Measurements from ENCODE around the gene NDST3. TPM values are rescaled to one million over a fixed set of nuclear protein-coding genes. Genes with fewer than 3 reads are reported as not detected.

Gene NDST3
- total and polyA plus RNA-seq, 2 donors from 2014 or later, result 0.09 to 0.22 TPM

- DNase-seq (no peak), FAIRE-seq (no peak)
- no peak overlapping the region for H3K4me3 ChIP-seq (ENCODE audit: low read length in 3 of 3)
- no peak for TF ChIP-seq CTCF (IDR thresholded peaks at IDR 0.05; ENCODE audit: borderline replicate concordance, extremely low read depth, insufficient read depth)
- no peaks in the 10 kb centered on the region for H3K27me3 ChIP-seq (ENCODE audit: control insufficient read depth, insufficient read depth, low read length)
- H3K36me3 ChIP-seq (ENCODE audit: control insufficient read depth in 2 of 3, insufficient read depth in 3 of 3, low read length in 3 of 3), result no peaks in the 10 kb centered on the region
- intact Hi-C loops (cut with DNase I), result no loop called here
- no peaks in the 10 kb centered on the region for H3K9me3 ChIP-seq (ENCODE audit: control insufficient read depth in 2 of 3, insufficient read depth in 1 of 3, low read length in 3 of 3)
- H3K27ac ChIP-seq (ENCODE audit: low read depth in 2 of 2, low read length in 2 of 2), result no peak overlapping the region
- H3K9ac ChIP-seq (ENCODE audit: low read length in 3 of 3), result no peak overlapping the region
- no peaks in the 10 kb centered on the region for H3K4me1 ChIP-seq (ENCODE audit: control insufficient read depth in 2 of 3, insufficient read depth in 2 of 3, low read depth in 1 of 3, low read length in 3 of 3)
Measured at GRCh38 chr4:117996891-117997290, 37.4 kb upstream of the NDST3 start.

- no peak for TF ChIP-seq CTCF (IDR thresholded peaks at IDR 0.05; ENCODE audit: borderline replicate concordance, extremely low read depth, insufficient read depth)
- no peaks in the 10 kb centered on the region for H3K9me3 ChIP-seq (ENCODE audit: control insufficient read depth in 2 of 3, insufficient read depth in 1 of 3, low read length in 3 of 3)
- no peaks in the 10 kb centered on the region for H3K36me3 ChIP-seq (ENCODE audit: control insufficient read depth in 2 of 3, insufficient read depth in 3 of 3, low read length in 3 of 3)
- FAIRE-seq, result no peak
- no peak overlapping the region for H3K4me3 ChIP-seq (ENCODE audit: low read length in 3 of 3)
- H3K27ac ChIP-seq (ENCODE audit: low read depth in 2 of 2, low read length in 2 of 2), result no peak overlapping the region
- no peaks in the 10 kb centered on the region for H3K27me3 ChIP-seq (ENCODE audit: control insufficient read depth, insufficient read depth, low read length)
- H3K9ac ChIP-seq (ENCODE audit: low read length in 3 of 3), result no peak overlapping the region
- H3K4me1 ChIP-seq (ENCODE audit: control insufficient read depth in 2 of 3, insufficient read depth in 2 of 3, low read depth in 1 of 3, low read length in 3 of 3), result no peaks in the 10 kb centered on the region
- intact Hi-C loops (cut with DNase I), result no loop called here
- no peak for DNase-seq
Measured at GRCh38 chr4:118004088-118004487, 30.2 kb upstream of the NDST3 start.

GRCh38 chr4:118005883-118006282 lies 28.4 kb upstream of the NDST3 start:
- intact Hi-C loops (cut with DNase I), result no loop called here
- Histone ChIP-seq H3K27me3 (ENCODE audit: control insufficient read depth, insufficient read depth, low read length) (no peaks in the 10 kb centered on the region), H3K4me1 (ENCODE audit: control insufficient read depth in 2 of 3, insufficient read depth in 2 of 3, low read depth in 1 of 3, low read length in 3 of 3) (no peaks in the 10 kb centered on the region), H3K9ac (ENCODE audit: low read length in 3 of 3) (no peak overlapping the region), H3K36me3 (ENCODE audit: control insufficient read depth in 2 of 3, insufficient read depth in 3 of 3, low read length in 3 of 3) (no peaks in the 10 kb centered on the region), H3K4me3 (ENCODE audit: low read length in 3 of 3) (no peak overlapping the region), H3K9me3 (ENCODE audit: control insufficient read depth in 2 of 3, insufficient read depth in 1 of 3, low read length in 3 of 3) (no peaks in the 10 kb centered on the region), H3K27ac (ENCODE audit: low read depth in 2 of 2, low read length in 2 of 2) (no peak overlapping the region)
- DNase-seq, result peak in 1 of 5 donors; percentile 8
- no peak for TF ChIP-seq CTCF (IDR thresholded peaks at IDR 0.05; ENCODE audit: borderline replicate concordance, extremely low read depth, insufficient read depth)
- no peak for FAIRE-seq

GRCh38 chr4:118012142-118012541 lies 22.1 kb upstream of the NDST3 start:
- no peak for TF ChIP-seq CTCF (IDR thresholded peaks at IDR 0.05; ENCODE audit: borderline replicate concordance, extremely low read depth, insufficient read depth)
- no peak overlapping the region for H3K4me3 ChIP-seq (ENCODE audit: low read length in 3 of 3)
- intact Hi-C loops (cut with DNase I), result no loop called here
- H3K4me1 ChIP-seq (ENCODE audit: control insufficient read depth in 2 of 3, insufficient read depth in 2 of 3, low read depth in 1 of 3, low read length in 3 of 3), result no peaks in the 10 kb centered on the region
- H3K27ac ChIP-seq (ENCODE audit: low read depth in 2 of 2, low read length in 2 of 2), result no peak overlapping the region
- H3K27me3 ChIP-seq (ENCODE audit: control insufficient read depth, insufficient read depth, low read length), result no peaks in the 10 kb centered on the region
- FAIRE-seq (no peak), DNase-seq (no peak)
- no peak overlapping the region for H3K9ac ChIP-seq (ENCODE audit: low read length in 3 of 3)
- no peaks in the 10 kb centered on the region for H3K9me3 ChIP-seq (ENCODE audit: control insufficient read depth in 2 of 3, insufficient read depth in 1 of 3, low read length in 3 of 3)
- H3K36me3 ChIP-seq (ENCODE audit: control insufficient read depth in 2 of 3, insufficient read depth in 3 of 3, low read length in 3 of 3), result no peaks in the 10 kb centered on the region

Measured in kidney (tissue), 14 donors.